Loucy (cell line): ENCODE data around the gene SLC4A1.

ENCODE experiments used
- H2AFZ ChIP-seq: fragments of 200-600 bp; sonication (generic); 2 replicates; pipeline ENCODE4 v1.6.0; 2016; ENCODE audit warnings: antibody characterized with exemption, mild to moderate bottlenecking, low read length, moderate library complexity
- H3F3A ChIP-seq: fragments of 200-600 bp; 2 replicates; pipeline ENCODE4 v1.6.0; 2016; ENCODE audit warnings: antibody characterized with exemption, low read depth, mild to moderate bottlenecking
- H3K27me3 ChIP-seq: fragments of 200-600 bp; sonication (generic); 2 replicates; pipeline ENCODE4 v1.6.1; 2014; ENCODE audit warnings: low read length, mild to moderate bottlenecking; ENCODE audit not compliant: insufficient read depth, poor library complexity, severe bottlenecking
- H3K36me3 ChIP-seq: fragments of 200-600 bp; sonication (generic); 2 replicates; pipeline ENCODE4 v1.6.1; 2016; ENCODE audit warnings: low read length; ENCODE audit not compliant: insufficient read depth
- H3K4me1 ChIP-seq: fragments of 200-600 bp; sonication (generic); 2 replicates; pipeline ENCODE4 v1.5.1; 2014; ENCODE audit warnings: low read length, mild to moderate bottlenecking; ENCODE audit not compliant: insufficient read depth, poor library complexity, severe bottlenecking
- H3K4me2 ChIP-seq: fragments of 200-600 bp; sonication (generic); 2 replicates; pipeline ENCODE4 v1.6.0; 2014; ENCODE audit warnings: antibody characterized with exemption, low read length, low read depth, mild to moderate bottlenecking; ENCODE audit not compliant: poor library complexity, severe bottlenecking
- H3K4me3 ChIP-seq: fragments of 200-600 bp; sonication (generic); 2 replicates; pipeline ENCODE4 v1.5.1; 2014; ENCODE audit warnings: low read length, mild to moderate bottlenecking, mixed read lengths; ENCODE audit not compliant: poor library complexity, severe bottlenecking
- H3K79me2 ChIP-seq: fragments of 200-600 bp; sonication (generic); 2 replicates; pipeline ENCODE4 v1.6.1; 2014; ENCODE audit warnings: low read length; ENCODE audit not compliant: insufficient read depth
- H3K9ac ChIP-seq: fragments of 200-600 bp; sonication (generic); 2 replicates; pipeline ENCODE4 v1.6.0; 2014; ENCODE audit warnings: mild to moderate bottlenecking, low read depth, low read length, moderate library complexity; ENCODE audit not compliant: poor library complexity, severe bottlenecking
- H3K9me2 ChIP-seq: fragments of 200-600 bp; sonication (generic); replicated peaks from 2 replicates; pipeline ENCODE4 v1.6.1; 2016; ENCODE audit warnings: low read depth, low read length, mixed read lengths
- H3K9me3 ChIP-seq: fragments of 200-600 bp; sonication (generic); 2 replicates; pipeline ENCODE4 v1.6.1; 2014; ENCODE audit warnings: mild to moderate bottlenecking, antibody characterized with exemption, low read length, low read depth; ENCODE audit not compliant: insufficient read depth
- H4K20me1 ChIP-seq: fragments of 200-600 bp; sonication (generic); 2 replicates; pipeline ENCODE4 v1.6.0; 2014; ENCODE audit warnings: antibody characterized with exemption, low read length, mild to moderate bottlenecking; ENCODE audit not compliant: insufficient read depth, poor library complexity, severe bottlenecking
- CTCF ChIP-seq: fragments of 200-600 bp; sonication (generic); conservative IDR thresholded peaks from 2 replicates; pipeline ENCODE4 v1.5.1; 2014; ENCODE audit warnings: mild to moderate bottlenecking, antibody characterized with exemption, low read length
- EZH2phosphoT487 ChIP-seq: fragments of 200-600 bp; IDR thresholded peaks from 2 replicates; pipeline ENCODE4 v1.6.1; 2018; ENCODE audit warnings: antibody characterized with exemption, mild to moderate bottlenecking, moderate library complexity, borderline replicate concordance

Gene SLC4A1

DNA sequence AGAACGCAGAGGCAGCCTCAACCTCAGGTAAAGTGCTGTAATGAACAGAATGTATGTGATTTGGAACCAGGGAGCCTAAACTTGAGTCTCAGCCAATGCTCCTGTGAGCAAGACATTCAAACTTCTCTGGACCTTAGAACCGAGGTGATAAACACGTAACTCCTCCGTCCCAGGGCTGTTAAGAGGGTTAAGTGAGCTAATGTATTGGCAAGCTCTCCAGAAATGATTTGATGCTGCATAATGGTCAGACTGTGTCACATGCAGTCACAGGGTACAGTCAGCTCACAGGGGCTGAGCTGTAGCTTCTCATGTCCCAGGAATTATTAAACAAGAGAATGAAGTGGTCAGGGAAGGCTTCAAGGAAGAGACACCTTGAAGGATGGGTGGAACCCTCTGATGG is 10.0 kb upstream of the SLC4A1 start:
- TF ChIP-seq CTCF, result no peak
- no peak for TF ChIP-seq EZH2phosphoT487

GRCh38 chr17:44273607-44274006 is 5.7 kb upstream of the SLC4A1 start:
- Histone ChIP-seq H3K27me3 (no peaks in the 10 kb centered on the region), H3K4me2 (no peak overlapping the region), H3K79me2 (no peaks in the 10 kb centered on the region), H3K4me3 (no peak overlapping the region), H3K4me1 (no peaks in the 10 kb centered on the region), H2AFZ (no peak overlapping the region), H3K9ac (no peak overlapping the region), H3F3A (no peaks in the 10 kb centered on the region), H4K20me1 (no peaks in the 10 kb centered on the region), H3K9me2 (no peaks in the 10 kb centered on the region), H3K9me3 (no peaks in the 10 kb centered on the region), H3K36me3 (no peaks in the 10 kb centered on the region)
- TF ChIP-seq CTCF (no peak), EZH2phosphoT487 (no peak)

More for the DNA sequence above, 10.0 kb upstream of the SLC4A1 start:
- Histone ChIP-seq H3K9me3 (no peaks in the 10 kb centered on the region), H3K36me3 (no peaks in the 10 kb centered on the region), H4K20me1 (no peaks in the 10 kb centered on the region), H3K79me2 (no peaks in the 10 kb centered on the region), H3K27me3 (no peaks in the 10 kb centered on the region), H3F3A (no peaks in the 10 kb centered on the region), H3K4me1 (peaks cover 8% of the 10 kb centered on the region), H2AFZ (no peak overlapping the region), H3K4me2 (no peak overlapping the region), H3K4me3 (no peak overlapping the region), H3K9me2 (no peaks in the 10 kb centered on the region), H3K9ac (no peak overlapping the region)

- Histone ChIP-seq H3K4me2 (no peak overlapping the region), H3K4me3 (no peak overlapping the region), H3K9me2 (no peaks in the 10 kb centered on the region), H3K4me1 (no peaks in the 10 kb centered on the region), H3K9me3 (no peaks in the 10 kb centered on the region), H3K36me3 (no peaks in the 10 kb centered on the region), H3K9ac (no peak overlapping the region), H3K79me2 (no peaks in the 10 kb centered on the region), H3F3A (no peaks in the 10 kb centered on the region), H2AFZ (no peak overlapping the region), H3K27me3 (no peaks in the 10 kb centered on the region), H4K20me1 (no peaks in the 10 kb centered on the region)
- no peak for TF ChIP-seq EZH2phosphoT487
- no peak for TF ChIP-seq CTCF
Observed at GRCh38 chr17:44272954-44273353, 5.0 kb upstream of the SLC4A1 start.
